ENCODE results near the gene ANKK1. TPM values are rescaled to one million over a fixed set of nuclear protein-coding genes. Genes with fewer than 3 reads are reported as not detected.

Gene ANKK1
- total and polyA plus RNA-seq, 2 of the 8 experiments (the other 6 are each of a cell fraction or from before 2014, with no cell fraction given), result 0.11 TPM; not detected in 1

DNA sequence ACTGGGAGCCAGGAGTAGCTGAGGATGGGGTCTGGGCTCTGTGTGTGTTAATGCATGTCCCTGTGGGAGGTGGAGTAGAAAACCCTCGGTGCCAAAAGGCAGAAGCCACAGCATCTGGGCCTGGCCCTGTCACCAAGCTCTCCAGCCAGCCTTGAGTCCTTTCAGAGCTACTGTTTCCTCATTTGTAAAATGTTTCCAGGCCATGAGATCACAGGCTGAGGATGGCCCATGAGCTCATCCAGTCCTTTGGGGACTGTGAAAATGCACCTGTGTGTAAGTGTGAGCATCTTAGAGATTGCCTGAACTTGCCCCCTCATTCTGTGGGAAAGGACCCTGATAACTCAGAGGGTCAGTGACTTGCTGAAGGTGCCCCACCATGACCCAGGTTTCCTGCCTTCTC is 9.1 kb downstream of the ANKK1 start (continued):
- TF ChIP-seq, protein P1, sequence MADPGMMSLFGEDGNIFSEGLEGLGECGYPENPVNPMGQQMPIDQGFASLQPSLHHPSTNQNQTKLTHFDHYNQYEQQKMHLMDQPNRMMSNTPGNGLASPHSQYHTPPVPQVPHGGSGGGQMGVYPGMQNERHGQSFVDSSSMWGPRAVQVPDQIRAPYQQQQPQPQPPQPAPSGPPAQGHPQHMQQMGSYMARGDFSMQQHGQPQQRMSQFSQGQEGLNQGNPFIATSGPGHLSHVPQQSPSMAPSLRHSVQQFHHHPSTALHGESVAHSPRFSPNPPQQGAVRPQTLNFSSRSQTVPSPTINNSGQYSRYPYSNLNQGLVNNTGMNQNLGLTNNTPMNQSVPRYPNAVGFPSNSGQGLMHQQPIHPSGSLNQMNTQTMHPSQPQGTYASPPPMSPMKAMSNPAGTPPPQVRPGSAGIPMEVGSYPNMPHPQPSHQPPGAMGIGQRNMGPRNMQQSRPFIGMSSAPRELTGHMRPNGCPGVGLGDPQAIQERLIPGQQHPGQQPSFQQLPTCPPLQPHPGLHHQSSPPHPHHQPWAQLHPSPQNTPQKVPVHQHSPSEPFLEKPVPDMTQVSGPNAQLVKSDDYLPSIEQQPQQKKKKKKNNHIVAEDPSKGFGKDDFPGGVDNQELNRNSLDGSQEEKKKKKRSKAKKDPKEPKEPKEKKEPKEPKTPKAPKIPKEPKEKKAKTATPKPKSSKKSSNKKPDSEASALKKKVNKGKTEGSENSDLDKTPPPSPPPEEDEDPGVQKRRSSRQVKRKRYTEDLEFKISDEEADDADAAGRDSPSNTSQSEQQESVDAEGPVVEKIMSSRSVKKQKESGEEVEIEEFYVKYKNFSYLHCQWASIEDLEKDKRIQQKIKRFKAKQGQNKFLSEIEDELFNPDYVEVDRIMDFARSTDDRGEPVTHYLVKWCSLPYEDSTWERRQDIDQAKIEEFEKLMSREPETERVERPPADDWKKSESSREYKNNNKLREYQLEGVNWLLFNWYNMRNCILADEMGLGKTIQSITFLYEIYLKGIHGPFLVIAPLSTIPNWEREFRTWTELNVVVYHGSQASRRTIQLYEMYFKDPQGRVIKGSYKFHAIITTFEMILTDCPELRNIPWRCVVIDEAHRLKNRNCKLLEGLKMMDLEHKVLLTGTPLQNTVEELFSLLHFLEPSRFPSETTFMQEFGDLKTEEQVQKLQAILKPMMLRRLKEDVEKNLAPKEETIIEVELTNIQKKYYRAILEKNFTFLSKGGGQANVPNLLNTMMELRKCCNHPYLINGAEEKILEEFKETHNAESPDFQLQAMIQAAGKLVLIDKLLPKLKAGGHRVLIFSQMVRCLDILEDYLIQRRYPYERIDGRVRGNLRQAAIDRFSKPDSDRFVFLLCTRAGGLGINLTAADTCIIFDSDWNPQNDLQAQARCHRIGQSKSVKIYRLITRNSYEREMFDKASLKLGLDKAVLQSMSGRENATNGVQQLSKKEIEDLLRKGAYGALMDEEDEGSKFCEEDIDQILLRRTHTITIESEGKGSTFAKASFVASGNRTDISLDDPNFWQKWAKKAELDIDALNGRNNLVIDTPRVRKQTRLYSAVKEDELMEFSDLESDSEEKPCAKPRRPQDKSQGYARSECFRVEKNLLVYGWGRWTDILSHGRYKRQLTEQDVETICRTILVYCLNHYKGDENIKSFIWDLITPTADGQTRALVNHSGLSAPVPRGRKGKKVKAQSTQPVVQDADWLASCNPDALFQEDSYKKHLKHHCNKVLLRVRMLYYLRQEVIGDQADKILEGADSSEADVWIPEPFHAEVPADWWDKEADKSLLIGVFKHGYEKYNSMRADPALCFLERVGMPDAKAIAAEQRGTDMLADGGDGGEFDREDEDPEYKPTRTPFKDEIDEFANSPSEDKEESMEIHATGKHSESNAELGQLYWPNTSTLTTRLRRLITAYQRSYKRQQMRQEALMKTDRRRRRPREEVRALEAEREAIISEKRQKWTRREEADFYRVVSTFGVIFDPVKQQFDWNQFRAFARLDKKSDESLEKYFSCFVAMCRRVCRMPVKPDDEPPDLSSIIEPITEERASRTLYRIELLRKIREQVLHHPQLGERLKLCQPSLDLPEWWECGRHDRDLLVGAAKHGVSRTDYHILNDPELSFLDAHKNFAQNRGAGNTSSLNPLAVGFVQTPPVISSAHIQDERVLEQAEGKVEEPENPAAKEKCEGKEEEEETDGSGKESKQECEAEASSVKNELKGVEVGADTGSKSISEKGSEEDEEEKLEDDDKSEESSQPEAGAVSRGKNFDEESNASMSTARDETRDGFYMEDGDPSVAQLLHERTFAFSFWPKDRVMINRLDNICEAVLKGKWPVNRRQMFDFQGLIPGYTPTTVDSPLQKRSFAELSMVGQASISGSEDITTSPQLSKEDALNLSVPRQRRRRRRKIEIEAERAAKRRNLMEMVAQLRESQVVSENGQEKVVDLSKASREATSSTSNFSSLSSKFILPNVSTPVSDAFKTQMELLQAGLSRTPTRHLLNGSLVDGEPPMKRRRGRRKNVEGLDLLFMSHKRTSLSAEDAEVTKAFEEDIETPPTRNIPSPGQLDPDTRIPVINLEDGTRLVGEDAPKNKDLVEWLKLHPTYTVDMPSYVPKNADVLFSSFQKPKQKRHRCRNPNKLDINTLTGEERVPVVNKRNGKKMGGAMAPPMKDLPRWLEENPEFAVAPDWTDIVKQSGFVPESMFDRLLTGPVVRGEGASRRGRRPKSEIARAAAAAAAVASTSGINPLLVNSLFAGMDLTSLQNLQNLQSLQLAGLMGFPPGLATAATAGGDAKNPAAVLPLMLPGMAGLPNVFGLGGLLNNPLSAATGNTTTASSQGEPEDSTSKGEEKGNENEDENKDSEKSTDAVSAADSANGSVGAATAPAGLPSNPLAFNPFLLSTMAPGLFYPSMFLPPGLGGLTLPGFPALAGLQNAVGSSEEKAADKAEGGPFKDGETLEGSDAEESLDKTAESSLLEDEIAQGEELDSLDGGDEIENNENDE (IDR thresholded peaks at IDR 0.05; ENCODE audit: insufficient replicate concordance, low read length), result no peak
- TF ChIP-seq JUND (IDR thresholded peaks at IDR 0.05; ENCODE audit: low read length) (no peak), SP2 (IDR thresholded peaks at IDR 0.05; ENCODE audit: low read length) (no peak), KDM5A (IDR thresholded peaks at IDR 0.05; ENCODE audit: low read length) (no peak), POU5F1 (IDR thresholded peaks at IDR 0.05; ENCODE audit: low read depth, low read length) (no peak), SIRT6 (IDR thresholded peaks at IDR 0.05; ENCODE audit: low read length) (no peak), HDAC6 (IDR thresholded peaks at IDR 0.05; ENCODE audit: low read depth, low read length) (no peak), TBP (IDR thresholded peaks at IDR 0.05; ENCODE audit: low read depth, low read length) (no peak), NRF1 (IDR thresholded peaks at IDR 0.05; ENCODE audit: low read depth, low read length) (no peak), RNF2 (IDR thresholded peaks at IDR 0.05; ENCODE audit: borderline replicate concordance, low read depth, low read length, missing control alignments, poor library complexity, severe bottlenecking) (no peak), CREB1 (IDR thresholded peaks at IDR 0.05) (no peak), RXRA (IDR thresholded peaks at IDR 0.05; ENCODE audit: insufficient read depth, low read depth, low read length) (no peak), POLR2A (IDR thresholded peaks at IDR 0.05; ENCODE audit: control extremely low read depth in 1 of 2, low read depth in 2 of 2, low read length in 2 of 2) (no peak)
